C4-2B (cell line): Measurements from ENCODE around the gene KLHL14.

Experiments
- H3K27ac ChIP-seq: fragments of 450-650 bp; 2 replicates; pipeline ENCODE4 v1.5.1; 2017
- ZFX ChIP-seq: fragments of 450-650 bp; IDR thresholded peaks from 2 replicates; pipeline ENCODE4 v1.6.1; 2017
- TF ChIP-seq, protein P1 (sequence below): fragments of 450-650 bp; conservative IDR thresholded peaks from 2 replicates; pipeline ENCODE4 v1.5.1; 2017; ENCODE audit warnings: mild to moderate bottlenecking

Gene KLHL14

DNA sequence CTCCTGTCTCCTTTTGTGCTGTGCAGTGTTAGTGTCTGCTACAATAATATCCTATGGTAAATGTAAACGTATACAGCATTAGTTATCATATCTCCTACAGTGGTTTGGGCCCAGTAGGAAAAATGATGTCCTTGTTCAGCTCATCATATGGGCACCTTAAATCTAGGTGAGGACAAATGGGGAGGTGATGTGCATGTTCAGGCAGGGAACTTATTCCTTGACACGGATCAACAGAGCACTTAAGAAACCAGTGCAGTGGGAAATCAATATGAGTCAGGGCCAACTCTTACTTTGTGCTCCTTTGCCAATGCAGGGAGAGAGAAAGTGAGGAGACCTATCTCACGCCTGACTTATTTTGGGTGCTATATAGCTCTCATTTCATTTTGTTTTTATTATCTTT is 76.4 kb downstream of the KLHL14 start:
- H3K27ac ChIP-seq = no peak overlapping the region
- no peak for TF ChIP-seq ZFX
- TF ChIP-seq, protein P1, sequence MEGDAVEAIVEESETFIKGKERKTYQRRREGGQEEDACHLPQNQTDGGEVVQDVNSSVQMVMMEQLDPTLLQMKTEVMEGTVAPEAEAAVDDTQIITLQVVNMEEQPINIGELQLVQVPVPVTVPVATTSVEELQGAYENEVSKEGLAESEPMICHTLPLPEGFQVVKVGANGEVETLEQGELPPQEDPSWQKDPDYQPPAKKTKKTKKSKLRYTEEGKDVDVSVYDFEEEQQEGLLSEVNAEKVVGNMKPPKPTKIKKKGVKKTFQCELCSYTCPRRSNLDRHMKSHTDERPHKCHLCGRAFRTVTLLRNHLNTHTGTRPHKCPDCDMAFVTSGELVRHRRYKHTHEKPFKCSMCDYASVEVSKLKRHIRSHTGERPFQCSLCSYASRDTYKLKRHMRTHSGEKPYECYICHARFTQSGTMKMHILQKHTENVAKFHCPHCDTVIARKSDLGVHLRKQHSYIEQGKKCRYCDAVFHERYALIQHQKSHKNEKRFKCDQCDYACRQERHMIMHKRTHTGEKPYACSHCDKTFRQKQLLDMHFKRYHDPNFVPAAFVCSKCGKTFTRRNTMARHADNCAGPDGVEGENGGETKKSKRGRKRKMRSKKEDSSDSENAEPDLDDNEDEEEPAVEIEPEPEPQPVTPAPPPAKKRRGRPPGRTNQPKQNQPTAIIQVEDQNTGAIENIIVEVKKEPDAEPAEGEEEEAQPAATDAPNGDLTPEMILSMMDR = no peak

DNA sequence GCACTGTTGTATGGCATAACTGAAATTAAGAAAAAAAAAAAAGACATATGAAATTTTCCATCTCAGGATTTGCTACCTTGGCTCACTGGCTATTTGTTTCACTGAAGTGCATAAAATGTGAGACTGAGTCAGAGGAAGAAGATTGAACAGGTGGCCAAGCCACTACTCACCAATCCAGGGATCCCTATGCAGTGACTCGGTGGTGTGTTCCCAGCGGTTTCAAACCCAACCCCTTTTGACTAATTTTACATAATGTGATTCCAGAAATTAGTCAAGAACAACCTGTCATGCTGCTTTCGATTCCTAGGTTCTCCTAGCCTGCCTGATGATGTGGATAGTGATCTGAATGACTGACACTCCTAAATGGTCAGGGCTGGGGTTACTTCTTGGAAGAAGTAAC is 77.3 kb downstream of the KLHL14 start:
- H3K27ac ChIP-seq = no peak overlapping the region
- TF ChIP-seq, protein P1 = no peak
- no peak for TF ChIP-seq ZFX

DNA sequence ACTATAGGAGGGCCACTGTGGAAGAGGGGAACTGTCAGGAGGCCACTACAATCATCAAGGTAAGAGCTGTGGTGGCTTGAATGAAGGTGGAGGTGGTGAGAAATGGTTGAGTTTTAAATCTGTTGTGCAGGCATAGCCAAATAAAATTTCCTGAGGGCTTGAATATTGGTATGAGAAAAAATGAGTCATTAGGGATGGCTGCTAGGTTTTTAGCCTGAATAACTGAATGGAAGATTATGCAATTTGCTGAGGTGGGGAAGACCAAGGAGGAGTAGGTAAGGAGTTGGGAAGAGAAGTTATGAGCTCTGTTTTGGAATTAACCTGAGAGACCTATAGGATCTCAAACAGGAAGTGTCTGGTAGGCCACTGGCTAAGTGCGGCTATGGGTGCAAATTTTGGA is 84.0 kb downstream of the KLHL14 start:
- TF ChIP-seq, protein P1 = no peak
- no peak for TF ChIP-seq ZFX
- no peak overlapping the region for H3K27ac ChIP-seq

DNA sequence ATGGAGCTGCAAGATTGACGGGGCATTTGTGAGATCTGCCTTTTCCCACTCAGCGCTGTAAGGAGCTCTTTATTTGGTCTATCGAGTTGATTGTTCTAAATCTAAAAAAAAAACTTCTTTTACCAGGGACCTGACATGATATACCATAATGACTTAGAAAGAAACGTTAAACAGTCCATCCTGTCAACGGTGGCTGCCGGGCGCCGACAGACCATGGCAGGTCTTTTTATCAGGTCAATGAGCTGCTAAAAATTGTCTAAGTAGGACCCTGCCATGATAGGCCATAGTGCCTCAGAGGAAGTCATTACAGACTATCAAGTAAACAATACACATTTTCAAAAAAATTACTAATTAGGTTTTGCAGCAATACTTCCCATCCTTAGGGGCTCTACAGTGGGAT is 87.9 kb downstream of the KLHL14 start:
- no peak for TF ChIP-seq ZFX
- TF ChIP-seq, protein P1 = no peak
- no peak overlapping the region for H3K27ac ChIP-seq

DNA sequence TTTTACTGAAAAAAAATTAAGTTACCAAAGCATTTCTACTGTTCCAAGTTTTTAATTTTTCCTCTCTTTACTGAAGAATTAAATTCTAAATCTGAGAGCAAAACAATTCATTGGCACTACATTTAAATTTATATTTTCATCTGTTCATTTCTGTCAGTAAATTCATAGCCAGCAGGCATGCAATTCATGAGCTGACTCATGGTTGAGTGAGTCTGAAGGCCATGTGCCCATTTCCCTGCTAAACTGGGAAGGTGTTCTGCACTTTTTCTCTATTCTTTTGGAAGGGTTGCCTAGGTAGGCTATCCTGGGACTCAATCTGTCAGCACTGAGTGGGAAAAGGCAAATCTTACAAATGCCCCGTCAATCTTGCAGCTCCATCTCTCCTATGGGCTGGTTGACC is 88.7 kb downstream of the KLHL14 start:
- TF ChIP-seq, protein P1 = no peak
- TF ChIP-seq ZFX = no peak
- no peak overlapping the region for H3K27ac ChIP-seq

DNA sequence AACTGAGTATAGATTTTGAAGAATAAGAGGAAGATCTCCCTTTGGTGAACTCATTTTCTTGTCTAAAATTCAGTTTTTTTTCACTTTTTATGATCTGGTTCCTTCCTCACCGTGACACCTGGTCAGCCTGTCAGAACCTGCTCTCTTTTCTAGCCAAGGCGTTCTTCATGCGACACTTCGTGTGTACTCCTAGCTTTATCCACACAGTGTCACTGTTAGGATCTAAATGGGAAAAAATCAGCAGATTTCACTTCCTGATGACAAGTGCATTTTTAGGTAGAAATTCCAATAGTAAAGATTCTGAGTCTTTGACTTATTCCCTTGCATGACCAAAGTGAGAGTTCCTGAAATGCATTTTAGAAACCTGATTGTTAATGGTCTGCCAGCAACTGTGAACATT is 89.8 kb downstream of the KLHL14 start:
- H3K27ac ChIP-seq = no peak overlapping the region
- TF ChIP-seq ZFX = no peak
- TF ChIP-seq, protein P1 = no peak

DNA sequence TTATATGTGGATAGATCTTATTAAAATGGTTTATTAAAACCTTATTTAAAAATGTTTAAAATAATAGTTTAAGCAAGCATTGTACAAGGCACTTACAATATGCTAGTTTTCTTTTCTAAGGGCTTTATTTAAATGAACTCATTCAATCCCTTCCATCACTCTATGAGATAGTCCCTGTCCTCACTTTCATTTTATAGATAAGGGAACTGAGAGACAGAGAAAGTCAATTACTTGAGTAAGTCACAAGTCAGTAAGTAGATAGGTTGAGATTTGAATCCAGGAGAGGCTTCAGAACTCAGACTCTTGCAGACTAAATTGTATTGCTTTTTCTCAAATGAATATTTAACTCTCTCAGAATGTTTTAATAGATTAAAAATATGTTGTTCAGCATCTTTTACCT is 95.2 kb downstream of the KLHL14 start:
- no peak overlapping the region for H3K27ac ChIP-seq
- TF ChIP-seq, protein P1 = no peak
- TF ChIP-seq ZFX = no peak
